Measurements from ENCODE around the gene SNRNP27. TPM values are rescaled to one million over a fixed set of nuclear protein-coding genes. Genes with fewer than 3 reads are reported as not detected.

Gene SNRNP27
- total and polyA plus RNA-seq, 9 of the 15 experiments (the other 6 are each of a cell fraction or from before 2014, with no cell fraction given) = 29.2 to 102 (median 65.7) TPM

DNA sequence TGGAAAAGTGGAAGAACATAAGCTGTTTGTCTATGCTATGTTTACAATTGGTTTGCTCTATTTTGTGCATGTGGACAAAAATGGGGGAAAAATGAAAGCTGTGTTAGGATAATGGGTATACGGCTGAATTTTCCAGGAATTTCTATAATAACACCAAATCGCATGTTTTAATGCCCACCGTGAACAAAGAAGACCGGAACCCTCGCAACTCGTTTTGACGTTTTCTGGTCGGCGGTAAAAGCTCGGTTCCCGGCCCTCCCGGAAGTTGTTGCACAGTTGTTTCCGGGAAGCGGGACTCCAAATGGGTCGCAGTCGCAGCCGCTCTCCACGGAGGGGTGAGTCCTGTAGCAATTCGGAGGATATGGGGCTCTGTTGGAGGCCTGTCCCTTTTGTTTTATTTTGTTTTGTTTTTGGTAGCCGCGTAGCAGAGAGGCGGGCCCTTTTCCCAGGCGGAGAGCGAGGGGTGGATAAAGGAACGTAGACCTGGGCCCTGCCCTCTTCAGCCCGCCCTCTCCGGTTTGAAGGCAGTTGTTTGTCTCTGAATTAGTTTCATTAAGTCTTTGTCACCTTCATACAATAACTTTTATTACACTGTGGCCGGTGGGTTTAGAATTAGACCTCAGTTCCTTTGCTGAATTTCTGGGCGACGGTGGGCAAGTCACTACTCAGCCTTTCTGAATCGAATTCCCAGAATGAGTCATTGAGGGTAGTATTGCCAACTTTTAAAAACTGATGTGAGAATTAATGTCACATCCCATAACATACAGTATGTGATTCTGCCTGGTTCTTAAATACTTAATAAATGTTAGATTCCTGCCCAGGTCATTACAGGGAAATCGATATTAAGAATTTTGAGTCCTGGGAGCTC lies at the start of gene SNRNP27 (continued):
- TF ChIP-seq HDAC2 (IDR thresholded peaks at IDR 0.05) = peak; percentile 56
- TF ChIP-seq JUND (IDR thresholded peaks at IDR 0.05; ENCODE audit: borderline replicate concordance, low read depth, low read length) = peak; percentile 71; the same call in 1 of the 2 replicates
- TF ChIP-seq JUND (tag; IDR thresholded peaks at IDR 0.05; ENCODE audit: borderline replicate concordance, low read depth, low read length) = peak; percentile 10; the same call in 1 of the 3 replicates
- TF ChIP-seq, protein P1, sequence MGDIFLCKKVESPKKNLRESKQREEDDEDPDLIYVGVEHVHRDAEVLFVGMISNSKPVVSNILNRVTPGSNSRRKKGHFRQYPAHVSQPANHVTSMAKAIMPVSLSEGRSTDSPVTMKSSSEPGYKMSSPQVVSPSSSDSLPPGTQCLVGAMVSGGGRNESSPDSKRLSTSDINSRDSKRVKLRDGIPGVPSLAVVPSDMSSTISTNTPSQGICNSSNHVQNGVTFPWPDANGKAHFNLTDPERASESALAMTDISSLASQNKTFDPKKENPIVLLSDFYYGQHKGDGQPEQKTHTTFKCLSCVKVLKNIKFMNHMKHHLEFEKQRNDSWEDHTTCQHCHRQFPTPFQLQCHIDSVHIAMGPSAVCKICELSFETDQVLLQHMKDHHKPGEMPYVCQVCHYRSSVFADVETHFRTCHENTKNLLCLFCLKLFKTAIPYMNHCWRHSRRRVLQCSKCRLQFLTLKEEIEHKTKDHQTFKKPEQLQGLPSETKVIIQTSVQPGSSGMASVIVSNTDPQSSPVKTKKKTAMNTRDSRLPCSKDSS (IDR thresholded peaks at IDR 0.05; ENCODE audit: low read depth, partially characterized antibody) = no peak
- TF ChIP-seq, protein P2, sequence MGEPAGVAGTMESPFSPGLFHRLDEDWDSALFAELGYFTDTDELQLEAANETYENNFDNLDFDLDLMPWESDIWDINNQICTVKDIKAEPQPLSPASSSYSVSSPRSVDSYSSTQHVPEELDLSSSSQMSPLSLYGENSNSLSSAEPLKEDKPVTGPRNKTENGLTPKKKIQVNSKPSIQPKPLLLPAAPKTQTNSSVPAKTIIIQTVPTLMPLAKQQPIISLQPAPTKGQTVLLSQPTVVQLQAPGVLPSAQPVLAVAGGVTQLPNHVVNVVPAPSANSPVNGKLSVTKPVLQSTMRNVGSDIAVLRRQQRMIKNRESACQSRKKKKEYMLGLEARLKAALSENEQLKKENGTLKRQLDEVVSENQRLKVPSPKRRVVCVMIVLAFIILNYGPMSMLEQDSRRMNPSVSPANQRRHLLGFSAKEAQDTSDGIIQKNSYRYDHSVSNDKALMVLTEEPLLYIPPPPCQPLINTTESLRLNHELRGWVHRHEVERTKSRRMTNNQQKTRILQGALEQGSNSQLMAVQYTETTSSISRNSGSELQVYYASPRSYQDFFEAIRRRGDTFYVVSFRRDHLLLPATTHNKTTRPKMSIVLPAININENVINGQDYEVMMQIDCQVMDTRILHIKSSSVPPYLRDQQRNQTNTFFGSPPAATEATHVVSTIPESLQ (CRISPR knock-in tag; IDR thresholded peaks at IDR 0.05) = 0 out of 2 replicates have a peak, but pooled peaks have one; percentile 80
- TF ChIP-seq DPF2 (IDR thresholded peaks at IDR 0.05) = 0 out of 2 replicates have a peak, but pooled peaks have one; percentile 40
- TF ChIP-seq DDX20 (tag; IDR thresholded peaks at IDR 0.05; ENCODE audit: low read depth) = no peak
- peak in 2 of 3 experiments; percentile 25 to 64 for TF ChIP-seq YY1 (IDR thresholded peaks at IDR 0.05; ENCODE audit: borderline replicate concordance in 1 of 3, control insufficient read depth in 1 of 3, extremely low read depth in 1 of 3, insufficient read depth in 3 of 3, insufficient read length in 1 of 3, insufficient replicate concordance in 2 of 3, low read depth in 1 of 3, low read length in 2 of 3)
- TF ChIP-seq CBFA2T3 (IDR thresholded peaks at IDR 0.05) = no peak
- TF ChIP-seq, protein P3, sequence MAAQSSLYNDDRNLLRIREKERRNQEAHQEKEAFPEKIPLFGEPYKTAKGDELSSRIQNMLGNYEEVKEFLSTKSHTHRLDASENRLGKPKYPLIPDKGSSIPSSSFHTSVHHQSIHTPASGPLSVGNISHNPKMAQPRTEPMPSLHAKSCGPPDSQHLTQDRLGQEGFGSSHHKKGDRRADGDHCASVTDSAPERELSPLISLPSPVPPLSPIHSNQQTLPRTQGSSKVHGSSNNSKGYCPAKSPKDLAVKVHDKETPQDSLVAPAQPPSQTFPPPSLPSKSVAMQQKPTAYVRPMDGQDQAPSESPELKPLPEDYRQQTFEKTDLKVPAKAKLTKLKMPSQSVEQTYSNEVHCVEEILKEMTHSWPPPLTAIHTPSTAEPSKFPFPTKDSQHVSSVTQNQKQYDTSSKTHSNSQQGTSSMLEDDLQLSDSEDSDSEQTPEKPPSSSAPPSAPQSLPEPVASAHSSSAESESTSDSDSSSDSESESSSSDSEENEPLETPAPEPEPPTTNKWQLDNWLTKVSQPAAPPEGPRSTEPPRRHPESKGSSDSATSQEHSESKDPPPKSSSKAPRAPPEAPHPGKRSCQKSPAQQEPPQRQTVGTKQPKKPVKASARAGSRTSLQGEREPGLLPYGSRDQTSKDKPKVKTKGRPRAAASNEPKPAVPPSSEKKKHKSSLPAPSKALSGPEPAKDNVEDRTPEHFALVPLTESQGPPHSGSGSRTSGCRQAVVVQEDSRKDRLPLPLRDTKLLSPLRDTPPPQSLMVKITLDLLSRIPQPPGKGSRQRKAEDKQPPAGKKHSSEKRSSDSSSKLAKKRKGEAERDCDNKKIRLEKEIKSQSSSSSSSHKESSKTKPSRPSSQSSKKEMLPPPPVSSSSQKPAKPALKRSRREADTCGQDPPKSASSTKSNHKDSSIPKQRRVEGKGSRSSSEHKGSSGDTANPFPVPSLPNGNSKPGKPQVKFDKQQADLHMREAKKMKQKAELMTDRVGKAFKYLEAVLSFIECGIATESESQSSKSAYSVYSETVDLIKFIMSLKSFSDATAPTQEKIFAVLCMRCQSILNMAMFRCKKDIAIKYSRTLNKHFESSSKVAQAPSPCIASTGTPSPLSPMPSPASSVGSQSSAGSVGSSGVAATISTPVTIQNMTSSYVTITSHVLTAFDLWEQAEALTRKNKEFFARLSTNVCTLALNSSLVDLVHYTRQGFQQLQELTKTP (IDR thresholded peaks at IDR 0.05; ENCODE audit: low read depth in 1 of 2, partially characterized antibody in 2 of 2) = peak; percentile 75
- TF ChIP-seq ZFX (CRISPR knock-in tag; IDR thresholded peaks at IDR 0.05) = peak; percentile 84
